GM12874 (cell line): ENCODE results near the gene UBE2J2.

Source experiments
- TF ChIP-seq, protein P1 (sequence below): IDR thresholded peaks from 2 replicates; pipeline ENCODE4 v1.5.1; 2011; ENCODE audit warnings: low read depth, mild to moderate bottlenecking, control low read depth, low read length, moderate library complexity; ENCODE audit not compliant: insufficient read depth

The UBE2J2 gene

DNA sequence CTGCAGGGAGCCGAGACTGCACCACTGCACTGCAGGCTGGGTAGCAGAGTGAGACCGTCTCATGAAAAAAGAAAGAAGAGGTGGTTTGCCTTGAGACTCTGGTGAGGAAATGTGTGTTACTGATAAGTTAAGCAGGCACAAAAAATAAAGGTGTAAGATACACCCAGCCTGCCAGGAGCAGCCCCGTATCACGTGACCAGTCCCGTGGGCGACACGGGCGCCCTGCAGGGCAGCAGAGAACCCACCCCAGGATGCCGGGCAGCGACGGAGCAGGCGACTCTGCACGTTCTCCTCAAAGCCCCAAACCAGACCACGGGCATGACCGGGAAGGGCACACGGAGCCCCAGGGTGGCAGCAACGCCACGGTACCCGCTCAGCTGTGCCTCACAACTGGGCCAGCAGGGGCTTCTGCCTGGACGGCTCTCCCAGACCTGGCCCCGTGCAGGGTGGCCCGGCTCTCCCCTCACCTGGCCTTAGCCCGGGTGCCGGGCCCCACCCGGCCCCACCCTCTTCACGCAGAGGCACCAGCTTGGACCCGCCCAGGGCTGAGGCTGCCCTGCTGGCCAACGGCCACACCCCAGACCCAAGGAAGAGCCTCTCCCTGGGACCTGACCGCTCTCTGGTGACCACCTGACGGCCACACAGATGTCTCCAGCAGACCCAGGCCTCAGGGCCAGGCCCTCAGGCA lies 51.6 kb downstream of the UBE2J2 start:
- TF ChIP-seq, protein P1, sequence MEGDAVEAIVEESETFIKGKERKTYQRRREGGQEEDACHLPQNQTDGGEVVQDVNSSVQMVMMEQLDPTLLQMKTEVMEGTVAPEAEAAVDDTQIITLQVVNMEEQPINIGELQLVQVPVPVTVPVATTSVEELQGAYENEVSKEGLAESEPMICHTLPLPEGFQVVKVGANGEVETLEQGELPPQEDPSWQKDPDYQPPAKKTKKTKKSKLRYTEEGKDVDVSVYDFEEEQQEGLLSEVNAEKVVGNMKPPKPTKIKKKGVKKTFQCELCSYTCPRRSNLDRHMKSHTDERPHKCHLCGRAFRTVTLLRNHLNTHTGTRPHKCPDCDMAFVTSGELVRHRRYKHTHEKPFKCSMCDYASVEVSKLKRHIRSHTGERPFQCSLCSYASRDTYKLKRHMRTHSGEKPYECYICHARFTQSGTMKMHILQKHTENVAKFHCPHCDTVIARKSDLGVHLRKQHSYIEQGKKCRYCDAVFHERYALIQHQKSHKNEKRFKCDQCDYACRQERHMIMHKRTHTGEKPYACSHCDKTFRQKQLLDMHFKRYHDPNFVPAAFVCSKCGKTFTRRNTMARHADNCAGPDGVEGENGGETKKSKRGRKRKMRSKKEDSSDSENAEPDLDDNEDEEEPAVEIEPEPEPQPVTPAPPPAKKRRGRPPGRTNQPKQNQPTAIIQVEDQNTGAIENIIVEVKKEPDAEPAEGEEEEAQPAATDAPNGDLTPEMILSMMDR: no peak

DNA sequence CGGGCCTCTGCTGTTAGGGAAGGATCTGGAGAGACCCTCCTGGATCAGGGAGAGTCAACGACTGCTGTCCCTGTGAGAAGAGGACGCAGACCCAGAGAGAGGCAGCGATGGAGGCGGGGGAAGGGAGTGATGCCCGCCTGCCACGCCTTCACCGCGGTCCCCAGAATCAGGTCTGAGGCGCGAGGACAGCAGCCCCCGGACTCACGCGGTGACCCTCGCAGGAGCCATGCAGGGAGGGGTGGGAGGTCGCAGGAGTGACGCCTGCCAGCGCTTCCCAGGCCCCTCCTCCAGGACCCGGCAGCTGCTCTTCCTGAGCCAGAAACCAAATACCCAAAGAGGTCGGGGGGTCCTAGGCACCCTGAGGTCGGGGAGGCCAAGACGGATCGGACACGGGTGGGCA lies 53.5 kb downstream of the UBE2J2 start:
- TF ChIP-seq, protein P1: no peak

DNA sequence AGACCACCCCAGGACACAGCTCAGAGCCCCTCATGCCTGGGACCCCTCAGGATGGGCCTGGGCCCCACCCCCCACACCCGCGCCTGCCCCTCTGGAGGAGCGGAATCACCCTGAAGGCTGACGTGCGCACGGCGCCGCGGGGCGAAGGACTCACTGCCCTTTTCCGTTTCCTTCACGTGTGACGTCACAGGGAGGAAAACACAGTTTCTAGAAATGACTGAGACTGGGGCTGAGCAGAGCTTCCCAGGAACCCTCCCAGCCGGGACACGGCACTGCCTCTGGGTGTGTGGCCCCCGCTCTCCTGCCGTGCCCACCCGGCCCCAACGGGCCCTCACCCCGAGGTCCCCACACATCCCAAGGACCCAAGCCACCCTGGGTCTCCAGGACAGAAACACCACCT lies 54.3 kb downstream of the UBE2J2 start:
- TF ChIP-seq, protein P1: no peak

DNA sequence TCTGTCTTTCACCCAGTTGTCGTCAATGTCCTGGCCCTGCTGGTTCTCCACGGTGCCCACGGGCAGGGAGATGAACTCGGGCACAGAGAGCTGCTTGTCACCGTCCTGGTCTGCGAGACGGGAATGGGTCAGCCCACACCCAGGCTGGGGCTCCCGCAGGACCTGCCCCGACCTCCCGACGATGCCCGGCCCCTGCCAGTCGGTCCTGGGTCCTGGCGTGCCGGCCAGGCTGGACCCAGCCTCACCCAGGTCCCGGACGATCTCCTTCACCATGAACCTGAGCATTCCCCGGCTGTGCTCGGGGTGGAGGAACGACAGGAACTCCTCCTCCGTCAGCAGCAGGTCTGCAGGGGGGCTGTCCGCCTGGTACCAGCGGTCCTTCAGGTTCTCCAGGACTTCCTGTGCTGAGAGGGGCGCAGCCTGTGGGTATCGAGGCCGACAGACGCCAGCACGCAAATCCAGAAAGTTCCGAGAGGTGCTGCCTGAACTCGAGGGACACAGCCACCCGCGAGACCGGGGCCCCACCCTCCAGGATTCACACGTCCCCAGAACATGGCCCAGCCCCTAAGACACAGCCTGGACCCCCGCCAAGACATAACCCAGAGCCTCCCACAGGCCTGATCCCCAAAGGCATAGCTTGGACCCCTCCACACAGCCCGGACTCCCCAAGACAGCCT lies 55.0 kb downstream of the UBE2J2 start:
- TF ChIP-seq, protein P1: no peak

DNA sequence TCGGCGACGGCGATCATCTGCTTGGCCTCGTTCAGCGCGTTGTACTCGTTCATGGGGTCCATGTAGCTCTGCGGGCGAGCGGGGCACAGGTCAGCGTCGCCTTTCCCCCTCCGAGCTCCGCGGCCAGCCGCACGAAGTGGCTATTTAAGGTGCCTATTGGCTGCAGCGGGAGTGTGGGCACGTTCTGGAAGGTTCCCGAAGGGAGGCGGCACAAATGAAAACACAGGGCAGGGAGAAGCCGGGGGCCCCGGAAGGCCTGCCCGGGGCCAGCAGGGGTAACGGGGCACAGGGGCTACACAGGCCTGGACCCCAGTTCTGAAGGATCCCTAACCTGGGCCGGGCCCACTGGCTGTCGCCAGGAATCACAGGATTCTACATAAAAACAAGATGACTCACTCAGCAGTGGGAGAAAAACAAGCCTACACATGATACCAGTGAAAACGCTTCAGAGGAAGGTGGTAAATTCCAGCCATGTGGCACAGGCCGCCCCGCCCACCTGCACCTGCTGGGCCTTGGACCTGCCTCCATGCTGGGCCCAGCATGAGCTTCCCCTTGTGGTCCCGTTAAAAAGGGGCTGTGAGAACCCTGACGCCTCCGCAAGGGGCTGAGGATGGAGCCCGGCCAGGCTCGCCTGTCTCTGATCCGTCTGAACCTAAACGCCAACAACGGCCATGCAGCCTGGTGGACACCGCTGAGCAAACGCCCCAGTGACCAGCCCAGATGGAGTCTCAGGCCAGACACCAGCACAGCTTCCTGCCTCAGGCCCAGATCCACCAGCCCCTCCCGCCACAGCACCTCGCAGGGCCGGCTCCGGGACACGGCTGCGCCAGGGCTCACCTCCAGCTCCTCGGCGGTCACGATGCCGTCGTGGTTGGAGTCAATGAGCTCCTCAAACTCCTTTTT lies 55.8 kb downstream of the UBE2J2 start:
- TF ChIP-seq, protein P1: no peak

DNA sequence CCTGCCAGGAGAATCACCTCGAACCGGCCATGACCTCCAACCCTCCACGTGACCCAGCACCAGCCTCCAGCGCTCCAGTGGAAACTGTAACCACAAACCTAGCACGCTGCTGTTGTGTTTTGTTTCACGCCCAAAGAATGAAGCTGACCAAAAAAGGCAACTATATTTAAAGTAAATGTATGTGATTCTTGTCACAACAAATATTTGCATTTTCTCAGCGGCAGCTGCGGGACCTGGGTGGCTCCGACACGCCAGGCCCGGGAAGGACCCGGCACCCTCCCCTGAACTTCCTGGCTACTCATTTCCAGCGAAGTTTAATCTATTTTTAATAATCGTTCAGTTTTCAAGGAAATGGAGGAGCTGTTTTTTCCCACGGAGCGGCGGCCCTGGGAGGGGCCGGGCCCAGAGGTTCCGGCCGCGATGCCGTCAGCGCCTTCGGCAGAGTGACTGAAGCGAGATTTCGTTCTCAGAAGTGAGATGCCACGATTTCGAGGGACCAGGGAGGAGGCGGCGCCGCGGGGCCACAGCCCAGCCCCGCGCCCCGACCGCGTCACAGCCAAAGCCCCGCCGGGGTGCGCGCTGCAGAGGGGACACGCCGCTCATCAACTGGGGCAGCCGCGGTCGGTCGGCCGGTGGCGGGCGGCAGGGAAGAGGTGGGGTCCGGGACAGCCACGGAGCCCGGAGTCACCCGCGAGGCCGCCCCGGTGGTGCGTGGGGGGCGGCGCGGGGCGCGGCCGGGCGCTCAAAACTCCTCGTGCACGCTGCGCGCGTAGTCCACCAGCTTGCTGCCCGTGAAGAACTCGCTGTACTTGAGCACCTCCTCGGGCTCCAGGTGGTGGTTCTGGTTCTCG lies 56.7 kb downstream of the UBE2J2 start:
- TF ChIP-seq, protein P1: no peak
